Common myeloid progenitor, CD34-positive (primary cell): Measurements from ENCODE around the gene IL1R1.

Experiments
- CTCF ChIA-PET: fragments of 350-600 bp; sonication (Branson Sonifier 250); formaldehyde crosslinking; loops from one replicate; lab custom pipeline; 2021; ENCODE audit warnings: antibody characterized with exemption; lab: Charles Lee
- POLR2A ChIA-PET: fragments of 350-600 bp; sonication (Branson Sonifier 250); formaldehyde crosslinking; loops from one replicate; lab custom pipeline; 2021; ENCODE audit warnings: antibody characterized with exemption; lab: Charles Lee
- DNase-seq, 3 donors: peaks; one replicate each; pipeline versions ENCODE4 v3.0.0 to v3.0.0-alpha.2; 2013
- H3K27ac ChIP-seq, 2 experiments: 1 replicate in 1 of 2; 2 replicates in 1 of 2; pipeline ENCODE4 v1.7.0; 2013; ENCODE audit warnings: inconsistent platforms in 2 of 2, low read length in 2 of 2, mild to moderate bottlenecking in 2 of 2, low read depth in 1 of 2, moderate library complexity in 1 of 2; ENCODE audit not compliant: severe bottlenecking in 2 of 2, insufficient read depth in 1 of 2, poor library complexity in 1 of 2
- H3K27me3 ChIP-seq, 5 experiments: replicated peaks in 2 of 5; 1 replicate in 3 of 5; 2 replicates in 2 of 5; pipeline versions ENCODE4 v1.6.1 to v1.7.0; 2013; ENCODE audit warnings: low read length in 4 of 5, mild to moderate bottlenecking in 2 of 5, moderate library complexity in 2 of 5, inconsistent platforms in 1 of 5; ENCODE audit not compliant: insufficient read depth in 5 of 5, control insufficient read depth in 4 of 5
- H3K36me3 ChIP-seq, 4 experiments: 1 replicate in 2 of 4; 2 replicates in 2 of 4; pipeline versions ENCODE4 v1.6.1 to v1.7.0; 2013; ENCODE audit warnings: low read length in 3 of 4, control low read depth in 1 of 4, mild to moderate bottlenecking in 1 of 4; ENCODE audit not compliant: control insufficient read depth in 4 of 4, insufficient read depth in 4 of 4
- H3K4me1 ChIP-seq, 4 experiments: 1 replicate in 3 of 4; 2 replicates in 1 of 4; pipeline versions ENCODE4 v1.6.1 to v1.7.1; 2013; ENCODE audit warnings: low read length in 3 of 4, mild to moderate bottlenecking in 3 of 4, control low read depth in 1 of 4, inconsistent platforms in 1 of 4, moderate library complexity in 1 of 4; ENCODE audit not compliant: control insufficient read depth in 4 of 4, insufficient read depth in 4 of 4; ENCODE audit errors: control extremely low read depth in 1 of 4
- H3K4me3 ChIP-seq, 7 experiments: 1 replicate in 4 of 7; 2 replicates in 3 of 7; pipeline versions ENCODE4 v1.5.1 to v1.7.0; 2013; ENCODE audit warnings: mild to moderate bottlenecking in 7 of 7, low read length in 6 of 7, moderate library complexity in 6 of 7, inconsistent platforms in 2 of 7, low read depth in 2 of 7, control low read depth in 1 of 7; ENCODE audit not compliant: insufficient read depth in 4 of 7, control insufficient read depth in 1 of 7; ENCODE audit errors: extremely low read depth in 1 of 7
- H3K9me3 ChIP-seq, 5 experiments: 1 replicate in 4 of 5; 2 replicates in 1 of 5; pipeline versions ENCODE4 v1.6.1 to v1.7.1; 2013; ENCODE audit warnings: low read length in 4 of 5, mild to moderate bottlenecking in 2 of 5, inconsistent platforms in 1 of 5, low read depth in 1 of 5, moderate library complexity in 1 of 5; ENCODE audit not compliant: control insufficient read depth in 4 of 5, insufficient read depth in 2 of 5; ENCODE audit errors: control extremely low read depth in 1 of 5
- WGBS: methylation state at CpG from one replicate; pipeline ENCODE4 v1.1.5; 2013; ENCODE audit not compliant: insufficient coverage; 5-methylcytosine and 5-hydroxymethylcytosine counted together

The IL1R1 gene

GRCh38 chr2:102111823-102112222 lies 30.7 kb upstream of the IL1R1 start:
- ChIA-PET CTCF (no interaction called here), POLR2A (no interaction called here)
- WGBS = 100% methylated on average over 1 of the region's 2 CpGs
- DNase-seq = no peak
- H3K27me3 ChIP-seq = no peaks in the 10 kb centered on the region
- H3K36me3 ChIP-seq = no peaks in the 10 kb centered on the region
- H3K4me3 ChIP-seq = no peak overlapping the region
- no peaks in the 10 kb centered on the region for H3K4me1 ChIP-seq
- no peak overlapping the region for H3K27ac ChIP-seq
- H3K9me3 ChIP-seq = no peaks in the 10 kb centered on the region

DNA sequence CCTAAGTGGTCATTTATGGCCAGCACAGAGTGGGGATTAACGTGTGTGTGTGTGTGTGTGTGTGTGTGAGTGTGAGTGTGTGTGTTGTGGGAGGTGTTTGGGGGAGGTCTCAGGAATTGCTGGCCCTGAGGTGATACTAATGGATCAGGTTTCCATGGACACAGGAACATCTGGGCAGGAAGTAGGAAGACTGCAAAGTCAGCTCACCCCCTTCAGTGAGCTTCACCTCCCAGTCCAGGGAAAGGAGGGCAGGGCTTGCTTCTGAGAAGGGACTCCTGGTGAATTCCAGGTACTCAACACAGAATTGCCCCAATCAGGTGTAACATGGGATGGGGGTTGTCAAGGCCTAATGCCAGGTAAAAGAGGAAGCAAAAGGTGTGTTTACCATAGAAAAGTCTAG lies 30.3 kb upstream of the IL1R1 start:
- H3K4me3 ChIP-seq = no peak overlapping the region
- ChIA-PET POLR2A (no interaction called here), CTCF (no interaction called here)
- no peak for DNase-seq
- no peaks in the 10 kb centered on the region for H3K36me3 ChIP-seq
- H3K9me3 ChIP-seq = no peaks in the 10 kb centered on the region
- no peak overlapping the region for H3K27ac ChIP-seq
- WGBS = no CpG with 5 or more reads among the region's 1 CpG
- no peaks in the 10 kb centered on the region for H3K27me3 ChIP-seq
- H3K4me1 ChIP-seq = no peaks in the 10 kb centered on the region

DNA sequence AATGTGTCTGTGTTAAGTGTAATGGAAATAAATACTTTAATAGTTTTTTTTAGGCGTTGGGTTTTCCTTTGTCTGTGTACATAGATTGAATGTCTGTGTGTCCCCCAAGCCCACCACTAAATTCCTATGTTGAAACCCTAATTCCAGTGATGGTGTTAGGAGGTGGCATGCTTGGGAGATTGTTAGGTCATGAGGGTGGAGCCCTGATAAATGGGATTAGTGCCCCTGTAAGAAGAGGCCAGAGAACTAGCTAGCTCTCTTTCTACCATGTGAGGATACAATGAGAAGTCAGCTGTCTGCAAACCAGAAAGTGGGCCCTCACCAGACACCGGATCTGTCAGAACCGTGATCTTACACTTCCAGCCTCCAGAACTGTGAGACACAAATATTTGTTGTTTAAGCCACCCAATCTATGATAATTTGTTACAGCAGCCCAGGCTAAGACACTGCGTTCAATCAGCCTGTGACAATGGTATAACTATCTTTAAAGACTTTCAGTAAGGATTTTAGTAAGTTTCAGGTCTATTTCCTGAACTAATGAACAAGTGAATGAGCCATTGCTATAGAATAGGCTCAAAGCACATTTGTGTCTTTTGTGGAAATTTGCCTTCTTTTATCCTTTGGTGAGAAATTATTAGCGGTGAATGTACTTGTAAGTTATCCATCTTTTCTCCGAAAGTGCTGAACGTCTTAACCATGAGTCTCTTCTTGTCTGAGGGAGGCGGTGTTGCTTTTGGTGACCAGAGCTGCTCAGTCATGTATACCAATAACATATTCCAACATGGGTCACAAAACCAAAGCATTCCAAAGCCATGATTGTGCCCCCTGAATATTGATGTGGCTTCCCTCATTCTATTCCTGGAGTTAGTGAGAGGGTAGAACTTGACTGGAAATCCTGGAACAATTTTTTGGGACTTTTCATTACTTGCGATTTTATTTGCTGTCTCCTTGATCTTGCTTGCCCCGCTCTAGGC lies 29.6 kb upstream of the IL1R1 start:
- H3K9me3 ChIP-seq = no peaks in the 10 kb centered on the region
- no peaks in the 10 kb centered on the region for H3K36me3 ChIP-seq
- no peak for DNase-seq
- no peak overlapping the region for H3K27ac ChIP-seq
- CTCF ChIA-PET = no interaction called here
- no peak overlapping the region for H3K4me3 ChIP-seq
- POLR2A ChIA-PET = no interaction called here
- no peaks in the 10 kb centered on the region for H3K27me3 ChIP-seq
- H3K4me1 ChIP-seq = no peaks in the 10 kb centered on the region
- 100% methylated on average over 6 of the region's 10 CpGs for WGBS

DNA sequence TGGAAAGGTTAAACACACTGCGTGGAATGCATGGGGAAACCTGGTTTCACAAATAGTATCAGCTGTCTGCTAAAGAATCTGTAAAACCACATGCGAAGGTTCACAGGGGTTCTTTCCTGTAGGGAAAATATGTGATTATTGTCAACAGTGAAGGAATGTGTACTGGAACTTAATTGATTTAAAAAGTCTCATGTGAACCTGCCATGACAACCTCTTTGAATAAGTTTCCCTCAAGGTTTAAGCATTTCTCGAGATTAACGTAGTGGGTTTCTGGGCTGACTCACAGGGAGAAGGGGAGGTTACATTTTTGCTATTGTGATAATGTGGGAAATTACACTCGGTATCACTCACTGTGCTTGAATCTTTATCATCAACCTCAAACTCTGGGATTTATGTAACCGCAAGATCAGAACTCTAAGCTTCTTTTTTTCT lies 28.2 kb upstream of the IL1R1 start:
- WGBS = 100% methylated on average over 3 of the region's 6 CpGs
- CTCF ChIA-PET = no interaction called here
- no peak for DNase-seq
- POLR2A ChIA-PET = no interaction called here
- H3K36me3 ChIP-seq = no peaks in the 10 kb centered on the region
- no peak overlapping the region for H3K4me3 ChIP-seq
- H3K27ac ChIP-seq = no peak overlapping the region
- no peaks in the 10 kb centered on the region for H3K4me1 ChIP-seq
- no peaks in the 10 kb centered on the region for H3K27me3 ChIP-seq
- H3K9me3 ChIP-seq = no peaks in the 10 kb centered on the region

GRCh38 chr2:102114851-102115497 lies 27.6 kb upstream of the IL1R1 start:
- no peaks in the 10 kb centered on the region for H3K36me3 ChIP-seq
- H3K27ac ChIP-seq = no peak overlapping the region
- no peaks in the 10 kb centered on the region for H3K4me1 ChIP-seq
- H3K27me3 ChIP-seq = no peaks in the 10 kb centered on the region
- ChIA-PET POLR2A (no interaction called here), CTCF (interaction anchor here (1.2 kb wide), 1 partner anchor 10 kb away, joined by 3 read pairs; no protein-coding TSS in a partner anchor)
- 85% methylated on average over 4 of the region's 5 CpGs for WGBS
- H3K9me3 ChIP-seq = no peaks in the 10 kb centered on the region
- DNase-seq = no peak
- H3K4me3 ChIP-seq = no peak overlapping the region

DNA sequence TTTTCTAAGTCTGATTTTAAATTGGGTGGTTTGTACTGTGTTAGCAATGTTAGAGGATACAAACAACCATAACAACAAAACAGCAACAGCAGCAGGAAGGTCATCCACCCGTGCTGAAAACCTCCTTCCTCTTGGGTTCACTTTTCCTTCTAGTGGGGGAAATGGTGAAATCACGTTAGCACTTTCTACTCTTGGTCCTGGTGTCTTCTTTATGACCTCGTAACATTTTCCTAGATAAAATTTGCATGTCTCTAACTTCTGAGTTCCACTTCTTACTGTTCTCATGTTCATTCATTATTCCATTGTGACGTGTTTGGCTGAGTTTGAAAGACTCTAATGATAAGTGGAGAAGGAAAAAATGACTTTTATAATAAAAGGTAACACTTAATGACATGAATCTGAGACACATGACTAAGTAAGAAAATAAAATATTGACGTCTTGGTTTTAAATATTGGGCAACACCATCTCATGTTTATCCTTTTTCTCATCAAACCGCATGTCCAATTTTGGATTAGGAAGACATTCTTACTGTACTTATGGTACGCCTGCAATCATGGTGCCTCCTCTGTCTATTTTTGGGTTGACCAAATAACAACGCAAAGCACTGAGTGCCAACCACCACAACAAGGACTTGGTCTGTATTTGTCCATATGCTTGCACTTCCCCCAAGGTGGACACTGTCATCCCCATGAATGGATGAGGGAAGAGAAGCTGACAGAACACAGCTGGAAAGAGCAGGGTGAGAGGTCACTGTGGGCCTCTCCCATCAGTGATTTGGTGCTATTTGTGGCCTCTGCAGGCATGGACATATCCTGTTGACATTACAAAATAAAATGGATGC lies 25.7 kb upstream of the IL1R1 start:
- 87% methylated on average over 4 of the region's 8 CpGs for WGBS
- H3K4me3 ChIP-seq = no peak overlapping the region
- no peak overlapping the region for H3K27ac ChIP-seq
- H3K27me3 ChIP-seq = no peaks in the 10 kb centered on the region
- CTCF ChIA-PET = interaction anchor here (0.9 to 1.0 kb wide), 2 partner anchors 9 to 113 kb away, joined by 3 read pairs; no protein-coding TSS in a partner anchor
- no peaks in the 10 kb centered on the region for H3K9me3 ChIP-seq
- DNase-seq = no peak
- POLR2A ChIA-PET = no interaction called here
- H3K36me3 ChIP-seq = no peaks in the 10 kb centered on the region
- peaks cover 0 to 2% (median 0%) of the 10 kb centered on the region in 4 experiments for H3K4me1 ChIP-seq
